Globus pallidus (tissue), 1 donor: ENCODE measurements around the gene SPATA18.
"Not testable (repeated sequence)": the region's sequence is repeated elsewhere in the genome, so short reads cannot be mapped to it uniquely, and the experiment has no call there.

ENCODE experiments used
- DNase-seq: peaks from one replicate; pipeline ENCODE4 v3.0.0-alpha.2; 2015; ENCODE audit warnings: low spot score

The SPATA18 gene

DNA sequence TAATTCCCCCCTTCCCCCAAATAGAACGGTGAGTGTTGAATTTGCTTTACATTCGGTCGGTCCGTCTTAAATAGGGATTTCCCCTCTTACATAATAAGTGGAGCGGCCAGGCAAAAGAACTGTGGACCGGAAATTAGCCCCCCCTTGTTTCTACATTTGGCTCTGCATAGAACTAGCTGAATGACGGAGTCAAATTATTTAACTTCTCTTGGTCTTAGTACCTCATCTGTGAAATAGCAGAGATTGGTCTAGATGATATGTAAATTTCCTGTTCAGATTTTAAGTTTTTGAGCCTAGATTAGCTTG, 1.3 kb downstream of the SPATA18 start:
- no peak for DNase-seq

DNA sequence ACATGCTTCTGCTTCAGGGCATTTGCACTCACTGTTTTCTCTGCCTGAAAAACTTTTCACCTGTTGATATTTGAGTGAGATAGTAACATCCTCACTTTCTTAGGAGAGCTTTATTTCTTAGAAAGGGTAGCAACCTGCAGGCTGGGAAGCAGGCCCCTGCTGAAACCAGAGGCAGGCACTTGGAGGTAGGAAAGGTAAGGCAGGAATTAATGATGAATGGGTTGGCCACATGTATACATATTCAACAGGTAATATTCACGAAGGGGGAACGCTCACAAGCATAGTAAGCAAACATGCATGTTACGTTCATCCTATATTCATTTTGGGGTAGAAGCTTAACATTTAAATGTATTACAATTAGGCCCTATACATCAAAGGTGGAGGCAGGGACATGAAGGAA, 3.1 kb downstream of the SPATA18 start:
- no peak for DNase-seq

DNA sequence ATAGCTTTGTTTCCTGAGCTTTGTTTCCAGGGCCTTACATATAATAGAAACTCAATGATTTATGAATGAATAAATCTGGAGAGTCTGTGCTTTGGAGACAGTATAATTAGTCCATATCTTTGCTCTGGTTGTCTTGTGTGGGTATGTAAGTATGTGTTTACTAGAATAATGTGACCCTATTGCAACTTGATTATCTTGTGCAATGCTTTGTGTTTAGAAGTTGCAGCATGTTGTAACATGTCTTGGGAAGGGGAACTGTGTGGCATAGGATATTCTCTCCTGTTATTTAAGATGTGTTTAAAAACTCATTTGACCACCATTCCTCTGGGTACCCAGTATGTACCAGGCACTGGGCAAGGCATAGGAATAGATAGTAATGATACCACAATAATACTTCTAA, 6.1 kb downstream of the SPATA18 start:
- no peak for DNase-seq

DNA sequence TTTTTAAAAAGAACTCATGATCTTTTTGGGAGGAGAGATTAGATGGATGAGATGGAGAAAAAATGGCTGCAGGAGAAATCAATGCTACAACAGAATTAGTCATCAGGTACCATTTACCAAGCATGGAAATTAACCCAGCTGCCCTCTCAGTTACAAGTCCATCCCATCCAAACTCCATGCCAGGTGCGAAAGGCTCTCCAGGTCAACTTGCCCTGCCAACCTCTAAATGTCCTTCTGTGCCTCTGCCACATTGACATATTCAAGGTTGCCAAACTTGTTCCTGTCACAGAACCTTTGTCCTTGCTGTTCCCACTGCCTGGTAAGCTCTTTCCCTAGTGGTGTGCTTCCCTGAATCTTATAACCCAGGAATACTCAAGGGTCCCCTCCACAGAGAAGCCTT, 7.2 kb downstream of the SPATA18 start:
- no peak for DNase-seq

DNA sequence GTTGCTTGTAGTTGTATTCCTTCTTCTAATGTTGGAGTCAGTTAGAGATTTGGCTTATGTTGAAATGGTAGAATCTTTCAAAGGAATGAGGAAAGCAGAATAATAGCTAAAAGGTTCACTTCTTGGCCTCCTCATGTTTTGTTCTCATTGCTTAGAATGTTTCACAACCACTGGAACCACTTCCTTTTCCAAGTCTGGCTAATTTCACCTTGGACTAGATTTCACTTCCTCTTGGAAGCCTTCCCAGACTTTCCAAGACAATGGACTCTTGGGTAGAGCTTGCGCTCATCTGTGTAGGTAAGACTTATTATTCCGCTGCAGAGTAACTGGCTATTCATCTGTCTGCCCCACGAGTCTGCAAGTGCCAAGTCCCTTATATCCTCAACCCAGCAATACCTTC, 8.3 kb downstream of the SPATA18 start:
- DNase-seq = peak; percentile 33

DNA sequence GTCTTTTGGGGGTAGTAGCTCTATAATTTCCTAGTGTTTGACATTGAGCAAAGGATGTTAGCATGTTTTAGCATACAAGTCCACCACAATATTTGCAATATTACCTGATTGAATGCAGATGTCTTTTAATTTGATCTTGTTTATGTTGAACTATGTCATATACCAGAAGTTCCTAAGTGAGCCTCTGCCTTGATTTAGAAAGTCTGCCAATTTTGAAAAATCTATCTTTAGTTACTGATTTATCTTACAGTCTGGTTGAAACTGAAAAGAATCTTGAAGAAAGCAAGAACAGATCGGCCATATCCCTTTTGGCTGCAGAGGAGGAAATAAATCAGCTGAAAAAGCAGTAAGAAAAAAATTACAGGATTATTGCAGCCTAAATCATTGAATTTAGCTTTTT, 18.5 kb downstream of the SPATA18 start:
- DNase-seq = no peak

DNA sequence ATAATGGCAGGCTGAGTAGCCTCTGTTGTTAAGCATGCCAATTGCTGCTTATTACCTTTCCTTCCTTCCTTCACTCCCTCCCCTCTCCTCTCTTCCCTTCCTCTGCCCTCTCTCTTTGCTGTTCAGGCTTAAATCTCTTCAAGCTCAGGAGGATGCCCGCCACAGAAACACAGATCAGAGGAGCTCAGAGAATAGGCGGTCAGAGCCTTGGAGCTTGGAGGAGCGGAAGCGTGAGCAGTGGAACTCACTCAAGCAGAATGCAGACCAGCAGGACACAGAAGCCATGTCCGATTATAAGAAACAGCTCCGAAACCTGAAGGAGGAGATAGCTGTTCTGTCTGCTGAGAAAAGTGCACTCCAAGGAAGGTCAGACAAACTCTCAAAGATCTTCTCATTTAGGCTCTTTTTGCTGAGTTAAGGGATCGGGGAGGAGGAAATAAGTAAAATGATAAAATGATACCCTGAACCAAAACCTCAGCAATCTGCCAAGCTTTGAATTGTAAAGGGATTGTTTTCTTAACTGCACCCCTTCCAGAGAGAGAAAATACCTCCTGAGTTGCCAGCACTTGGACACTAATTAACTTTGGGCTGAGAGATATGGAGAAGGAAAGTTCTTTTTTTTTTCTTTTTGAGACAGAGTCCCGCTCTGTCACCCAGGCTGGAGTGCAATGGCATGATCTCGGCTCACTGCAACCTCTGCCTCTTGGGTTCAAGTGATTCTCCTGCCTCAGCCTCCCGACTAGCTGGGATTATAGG, 20.9 kb downstream of the SPATA18 start:
- no peak for DNase-seq

DNA sequence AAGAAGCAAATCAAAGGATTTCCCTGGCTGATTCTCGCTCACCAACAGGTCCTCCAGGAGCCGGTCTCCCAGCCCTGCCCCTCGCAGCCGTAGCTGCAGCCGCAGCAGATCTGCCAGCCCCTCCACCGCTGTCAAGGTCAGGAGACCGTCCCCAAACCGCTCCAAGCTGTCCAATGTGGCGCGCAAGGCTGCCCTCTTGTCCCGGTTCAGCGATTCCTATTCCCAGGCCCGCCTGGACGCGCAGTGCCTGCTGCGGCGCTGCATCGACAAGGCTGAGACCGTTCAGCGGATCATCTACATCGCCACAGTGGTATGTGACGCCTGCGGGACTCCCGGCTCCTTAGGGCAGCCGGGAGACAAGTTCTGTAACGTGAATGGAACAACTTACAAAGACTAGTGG, 25.6 kb downstream of the SPATA18 start:
- DNase-seq = no peak

DNA sequence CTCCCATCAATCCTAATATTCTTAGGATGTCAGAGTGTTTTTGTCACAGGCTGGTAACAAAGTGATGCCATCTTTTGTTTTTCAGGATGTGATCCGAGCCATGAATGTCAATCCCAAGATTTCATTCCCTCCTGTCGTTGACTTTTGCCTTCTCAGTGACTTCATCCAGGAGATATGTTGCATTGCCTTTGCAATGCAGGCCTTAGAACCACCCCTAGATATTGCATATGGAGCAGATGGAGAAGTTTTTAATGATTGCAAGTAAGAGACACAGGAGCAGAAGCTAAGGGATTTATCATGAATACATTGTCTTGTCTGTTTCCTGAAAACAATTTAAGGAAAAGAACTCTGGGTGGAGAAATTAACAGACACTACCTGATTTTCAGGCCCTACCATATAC, 28.6 kb downstream of the SPATA18 start:
- DNase-seq = no peak

DNA sequence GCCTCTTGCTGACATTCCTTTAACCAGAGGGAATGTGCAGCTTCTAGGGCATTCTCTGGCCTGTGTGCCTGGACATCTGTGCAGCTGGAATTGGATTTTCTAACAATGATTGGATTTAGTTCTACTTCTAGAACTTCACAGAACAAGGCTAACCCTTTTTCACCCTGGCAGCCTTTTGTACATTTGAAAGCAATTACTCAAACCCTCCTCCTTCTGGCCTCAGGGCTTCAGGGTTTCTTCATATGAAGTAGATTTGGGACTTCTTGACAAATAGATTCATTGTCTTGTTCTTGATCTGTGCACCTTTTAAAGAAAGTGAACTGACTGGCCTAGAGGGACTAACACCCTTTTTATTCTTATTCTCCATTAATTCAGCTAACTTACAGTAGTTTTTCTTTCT, 30.1 kb downstream of the SPATA18 start:
- no peak for DNase-seq

DNA sequence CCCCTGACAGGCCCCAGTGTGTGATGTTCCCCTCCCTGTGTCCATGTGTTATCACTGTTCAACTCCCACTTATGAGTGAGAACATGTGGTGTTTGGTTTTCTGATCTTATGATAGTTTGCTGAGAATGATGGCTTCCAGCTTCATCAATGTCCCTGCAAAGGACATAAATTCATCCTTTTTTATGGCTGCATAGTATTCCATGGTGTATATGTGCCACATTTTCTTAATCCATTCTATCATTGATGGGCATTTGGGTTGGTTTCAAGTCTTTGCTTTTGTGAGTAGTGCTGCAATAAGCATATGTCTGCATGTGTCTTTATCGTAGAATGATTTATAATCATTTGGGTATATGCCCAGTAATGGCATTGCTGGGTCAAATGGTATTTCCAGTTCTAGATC, 35.3 kb downstream of the SPATA18 start:
- DNase-seq = not testable (repeated sequence)

DNA sequence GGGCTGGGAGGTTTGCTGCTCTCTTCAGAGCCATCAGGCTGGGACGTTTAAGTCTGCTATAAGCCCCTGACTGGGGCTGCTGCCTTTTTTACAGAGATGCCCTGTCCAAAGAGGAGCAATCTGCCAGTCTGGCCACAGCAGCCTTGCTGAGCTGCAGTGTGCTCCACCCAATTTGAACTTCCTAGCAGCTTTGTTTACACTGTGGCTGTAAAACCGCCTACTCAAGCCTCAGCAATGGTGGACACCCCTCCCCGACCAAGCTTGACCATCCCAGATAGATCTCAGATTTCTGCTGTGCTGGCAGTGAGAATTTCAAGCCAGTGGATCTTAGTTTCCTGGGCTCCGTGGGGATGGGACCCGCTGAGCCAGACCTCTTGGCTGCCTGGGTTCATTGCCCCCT, 40.7 kb downstream of the SPATA18 start:
- DNase-seq = no peak

DNA sequence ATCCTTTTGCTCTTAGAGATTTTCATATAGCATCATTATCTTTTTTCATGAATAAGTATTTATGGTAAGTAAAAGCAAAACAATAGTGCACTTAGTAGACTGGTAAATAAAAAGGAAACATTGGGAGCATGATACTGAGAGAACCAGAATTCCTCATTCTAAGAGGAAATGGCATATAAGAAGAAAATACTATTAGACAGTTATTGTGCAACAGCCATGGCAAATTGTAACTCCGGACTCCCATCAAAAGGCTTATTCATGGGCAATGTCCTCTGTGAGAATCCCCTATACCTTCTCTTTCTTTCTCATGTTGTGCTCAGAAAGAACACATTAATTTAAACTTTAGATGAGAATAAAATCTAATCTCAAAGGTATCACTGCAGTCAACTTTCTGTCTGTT, 42.4 kb downstream of the SPATA18 start:
- no peak for DNase-seq

DNA sequence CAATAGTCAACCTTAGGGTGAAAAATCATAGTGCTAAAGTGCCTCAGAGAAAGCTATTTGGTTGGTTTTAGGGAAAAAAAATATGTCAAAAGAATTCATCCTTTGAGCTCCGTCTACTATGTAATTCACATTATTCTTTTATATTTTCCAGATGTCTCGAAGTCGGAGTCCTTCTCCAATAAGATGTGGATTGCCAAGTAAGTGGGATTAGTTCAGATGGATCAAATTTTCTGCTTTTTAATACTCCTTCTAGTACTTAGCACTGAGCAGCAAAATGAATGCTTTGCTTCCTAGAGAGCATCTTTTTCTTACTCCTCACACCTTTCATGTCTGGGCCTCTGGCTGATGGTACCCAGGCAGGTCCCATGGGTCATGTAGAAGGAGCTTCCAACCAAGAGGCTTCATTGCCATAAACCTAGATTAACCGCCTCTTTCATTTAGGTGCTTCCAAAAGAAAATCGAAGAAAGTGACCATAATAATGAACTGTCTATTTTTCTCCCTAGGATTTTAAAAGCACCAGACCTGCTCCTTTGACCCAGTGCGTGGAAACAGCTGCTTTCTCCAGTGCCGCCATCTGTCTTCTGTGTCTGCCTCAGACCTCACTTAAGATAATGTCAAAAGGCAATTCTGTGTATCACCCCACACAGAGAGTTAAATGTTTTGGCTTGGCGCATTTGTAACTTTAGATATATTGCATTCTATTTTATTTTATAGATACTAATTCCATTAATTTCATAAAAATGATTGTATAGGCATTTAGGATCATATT, 43.5 kb downstream of the SPATA18 start:
- no peak for DNase-seq

DNA sequence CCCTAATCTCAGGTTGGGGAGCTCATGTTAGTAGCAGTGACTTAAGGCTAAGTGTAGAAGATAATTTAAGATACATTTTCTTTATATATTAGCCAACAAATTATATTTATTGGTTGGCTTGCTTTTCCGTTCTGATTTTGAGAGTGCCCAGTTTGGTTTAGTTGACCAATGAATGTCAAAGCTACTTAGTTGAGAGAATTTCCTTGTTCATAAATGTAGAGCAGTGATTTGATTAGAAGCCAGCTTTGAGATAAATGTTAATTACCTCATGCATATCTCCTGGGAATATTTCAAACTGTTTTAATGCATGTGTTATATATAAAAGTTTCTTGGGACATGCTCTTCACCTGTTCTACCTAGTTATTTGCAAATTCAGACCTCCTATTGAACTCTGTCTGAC, 44.3 kb downstream of the SPATA18 start:
- DNase-seq = no peak

DNA sequence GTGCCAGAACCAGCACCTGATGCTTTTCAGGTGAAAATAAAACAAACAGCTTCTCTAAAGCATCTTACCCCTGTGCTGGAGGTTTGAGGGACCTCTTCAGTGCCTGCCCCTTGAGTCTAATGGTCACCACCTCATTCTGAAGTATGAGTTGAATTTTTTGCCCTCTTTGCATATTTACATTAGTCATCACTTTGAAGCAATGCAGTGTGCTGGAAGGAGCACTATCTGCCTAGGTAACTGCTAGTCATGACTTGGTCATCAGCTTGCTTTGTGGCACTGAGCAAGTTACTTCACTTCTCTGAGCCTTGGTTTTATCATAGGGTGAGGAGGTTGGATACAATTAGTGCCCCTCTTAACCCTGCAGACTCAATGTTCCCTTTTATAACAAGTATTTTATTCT, 44.9 kb downstream of the SPATA18 start:
- DNase-seq = no peak

DNA sequence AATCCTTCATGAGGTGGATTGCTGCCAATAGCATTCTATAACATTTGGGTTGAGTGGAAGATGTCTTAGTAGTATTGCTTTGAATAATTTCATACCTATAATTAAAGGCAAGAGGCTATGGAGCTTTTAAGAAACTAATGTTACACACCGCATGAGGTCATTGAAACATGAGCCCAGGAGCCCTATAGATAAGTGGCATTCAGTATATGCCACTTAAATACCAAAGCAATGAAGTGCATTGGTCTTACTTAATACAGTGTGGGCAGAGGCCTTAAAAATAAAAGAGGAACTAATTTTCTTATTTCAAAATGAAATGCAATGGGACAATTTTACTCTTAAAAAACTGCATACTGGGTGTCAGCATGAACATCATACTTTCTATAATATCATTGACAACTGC, 47.5 kb downstream of the SPATA18 start:
- DNase-seq = no peak

DNA sequence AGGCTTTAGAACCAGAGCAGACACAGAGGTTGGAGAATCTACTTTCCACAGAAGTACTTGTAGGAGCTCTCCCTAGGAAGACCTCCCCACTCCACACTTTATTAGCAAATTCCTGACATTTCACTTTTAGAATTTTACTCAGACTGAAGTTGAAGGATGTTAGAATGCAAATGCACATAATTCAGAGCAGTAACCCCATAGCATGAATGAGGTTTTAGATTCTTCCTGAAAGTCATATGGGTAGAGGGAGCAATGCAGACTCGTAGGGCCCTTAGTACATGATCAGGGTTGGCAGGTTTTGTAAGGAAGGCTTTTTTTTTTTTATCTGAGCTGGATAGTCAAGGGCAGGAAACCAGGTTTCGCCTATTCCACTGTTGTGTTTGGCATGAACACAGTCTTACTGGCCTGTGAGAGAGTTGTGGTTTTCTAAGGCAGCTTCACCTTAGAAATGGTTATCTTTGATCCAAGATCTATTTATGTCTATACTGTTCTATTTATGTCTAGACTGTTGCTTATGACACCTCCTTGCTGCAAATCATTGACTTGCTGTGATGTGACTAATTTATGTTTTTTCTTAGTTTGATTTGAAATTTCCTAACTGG, 48.9 kb downstream of the SPATA18 start:
- no peak for DNase-seq

DNA sequence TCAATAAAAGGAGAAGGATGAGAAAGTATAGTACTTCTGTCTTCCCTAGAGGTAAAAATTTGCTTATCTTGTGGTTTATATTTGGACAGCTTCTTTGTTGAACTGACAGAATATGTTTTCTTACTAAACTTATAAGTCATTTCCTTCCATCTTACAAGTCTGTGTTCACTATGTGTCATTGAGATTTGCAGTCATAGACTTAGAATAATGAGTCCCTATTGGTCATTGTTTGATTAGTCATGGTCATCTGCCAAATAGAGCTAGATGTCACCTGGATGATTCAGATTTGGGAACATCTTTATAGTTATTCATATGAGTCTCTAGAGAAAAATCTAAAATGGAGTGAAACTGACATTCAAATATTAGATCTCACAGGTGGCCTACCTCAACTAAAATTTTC, 51.5 kb downstream of the SPATA18 start:
- no peak for DNase-seq

DNA sequence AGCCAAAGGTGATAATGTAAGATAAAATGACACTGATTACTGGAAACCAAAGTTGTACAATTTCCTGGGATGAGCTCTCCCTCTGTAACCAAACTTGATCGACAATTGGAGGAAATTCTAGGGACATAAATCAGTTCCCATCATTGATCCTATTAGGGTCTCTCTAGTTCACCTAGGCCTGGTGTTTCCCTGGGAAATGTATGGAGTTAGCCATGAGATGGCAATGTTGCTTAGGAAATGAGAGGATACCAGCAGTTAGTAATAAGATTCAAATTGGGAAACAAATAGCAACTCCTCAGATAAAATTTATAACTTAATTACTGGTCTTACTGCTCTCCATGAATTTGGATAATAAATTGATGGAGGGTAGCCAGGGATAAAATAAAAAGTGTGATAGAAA, 52.2 kb downstream of the SPATA18 start:
- no peak for DNase-seq

DNA sequence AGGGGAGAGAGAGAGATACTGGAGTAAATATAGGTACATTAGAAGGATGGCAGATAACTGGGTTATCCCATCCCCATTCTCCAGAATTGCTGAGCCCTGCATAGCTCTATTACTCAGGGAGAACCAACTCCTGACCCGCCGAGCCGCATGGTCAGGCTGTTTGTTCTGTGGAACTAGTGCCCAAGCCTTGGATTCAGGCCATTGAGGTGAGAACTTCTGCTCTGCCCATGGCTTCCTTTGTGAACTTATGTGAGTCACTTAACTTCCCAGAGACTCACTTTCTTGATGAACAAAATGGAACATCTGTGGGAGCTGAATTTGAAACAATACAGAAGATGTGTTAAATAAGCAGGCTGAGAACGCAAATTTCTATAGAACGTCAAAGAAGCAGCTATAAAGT, 54.2 kb downstream of the SPATA18 start:
- DNase-seq = no peak

DNA sequence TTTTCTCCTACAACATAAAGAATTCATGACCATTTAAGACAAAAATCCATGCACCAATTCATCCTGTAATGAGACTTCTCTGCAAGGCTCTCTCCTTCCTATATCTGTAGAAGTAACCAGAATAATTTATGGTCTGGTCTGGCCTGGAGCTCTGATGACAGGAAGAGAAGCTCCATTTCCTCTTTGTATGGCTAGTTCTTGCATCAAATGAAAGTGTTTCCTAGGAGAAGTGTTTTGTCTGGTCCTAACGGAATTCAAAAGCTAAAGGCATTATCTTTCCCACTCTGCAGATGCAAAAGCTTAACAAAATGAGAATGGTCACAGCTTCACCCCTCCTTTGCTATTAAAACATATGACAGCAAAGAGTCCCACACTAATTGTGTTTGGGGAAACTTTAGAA, 55.1 kb downstream of the SPATA18 start:
- peak; percentile 3 for DNase-seq

DNA sequence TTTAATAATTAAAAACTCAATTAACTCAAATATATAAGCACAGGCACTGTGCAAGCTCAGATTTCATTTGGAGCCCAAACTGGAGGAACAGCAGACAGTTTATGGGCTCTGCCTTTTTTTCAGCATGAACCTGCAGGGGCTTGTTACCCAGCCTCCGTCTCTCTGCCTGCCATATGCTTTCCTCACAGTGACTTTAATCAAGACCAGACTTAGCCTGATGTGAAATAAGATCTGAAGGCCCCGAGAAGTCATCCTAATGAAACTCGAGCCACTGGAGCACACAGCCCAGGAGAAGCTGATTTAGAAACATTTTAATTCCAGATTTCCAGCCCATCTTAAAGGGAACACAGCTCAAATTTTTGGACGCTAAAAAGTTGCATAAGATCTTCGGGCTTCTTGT, 55.6 kb downstream of the SPATA18 start:
- no peak for DNase-seq

DNA sequence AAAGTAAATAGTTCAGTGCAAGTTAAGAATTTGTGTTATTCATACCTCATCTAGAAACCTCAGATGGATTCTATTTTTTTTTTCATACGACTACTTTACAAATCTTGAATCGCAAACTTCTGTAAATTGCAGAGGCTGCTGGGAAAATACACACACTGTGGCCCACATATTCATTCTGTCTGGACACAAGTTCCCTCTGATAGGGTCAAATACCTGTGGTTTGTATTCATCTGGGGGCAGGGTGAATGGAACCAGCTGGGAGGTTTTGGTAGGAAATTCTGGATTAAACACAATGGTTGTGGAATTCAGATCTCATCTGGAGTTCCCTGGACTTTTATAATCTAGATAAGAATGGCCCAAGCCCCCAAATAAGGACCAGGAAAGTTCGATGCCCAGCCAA, 56.2 kb downstream of the SPATA18 start:
- DNase-seq = no peak
